Bronchial epithelial cell (primary cell): ENCODE measurements around the gene PMS1. TPM values are rescaled to one million over a fixed set of nuclear protein-coding genes. Genes with fewer than 3 reads are reported as not detected.

Experiments used
- DNase-seq: peaks from one replicate; pipeline ENCODE4 v3.0.0-alpha.2; 2010; ENCODE audit warnings: low read depth
- FAIRE-seq: peaks from 2 replicates; lab custom pipeline; 2011; peaks lifted over from hg19 to GRCh38; lab: Jason Lieb, UNC
- H3K27me3 ChIP-seq: 2 replicates; pipeline ENCODE4 v1.5.1; 2011; ENCODE audit warnings: low read length; ENCODE audit not compliant: control insufficient read depth, insufficient read depth
- H3K36me3 ChIP-seq: 2 replicates; pipeline ENCODE4 v1.5.1; 2011; ENCODE audit warnings: low read length; ENCODE audit not compliant: control insufficient read depth, insufficient read depth
- H3K4me3 ChIP-seq: 2 replicates; pipeline ENCODE4 v1.5.1; 2011; ENCODE audit warnings: mild to moderate bottlenecking, low read depth, low read length, control low read depth
- total RNA-seq: library from RNA; depleted of rRNA; stranded (reverse); fragments of >200 nt; gene quantifications from 2 replicates; pipeline ENCODE4 v1.2.1, GENCODE V29; 2014
- TF ChIP-seq, protein P1 (sequence below): IDR thresholded peaks from 2 replicates; pipeline ENCODE4 v1.5.1; 2011; ENCODE audit warnings: mild to moderate bottlenecking, moderate library complexity, low read length, control low read depth, inconsistent platforms; ENCODE audit not compliant: insufficient read depth, severe bottlenecking

The PMS1 gene
- total RNA-seq, 1 donor from 2014 or later, result 22.6 TPM

DNA sequence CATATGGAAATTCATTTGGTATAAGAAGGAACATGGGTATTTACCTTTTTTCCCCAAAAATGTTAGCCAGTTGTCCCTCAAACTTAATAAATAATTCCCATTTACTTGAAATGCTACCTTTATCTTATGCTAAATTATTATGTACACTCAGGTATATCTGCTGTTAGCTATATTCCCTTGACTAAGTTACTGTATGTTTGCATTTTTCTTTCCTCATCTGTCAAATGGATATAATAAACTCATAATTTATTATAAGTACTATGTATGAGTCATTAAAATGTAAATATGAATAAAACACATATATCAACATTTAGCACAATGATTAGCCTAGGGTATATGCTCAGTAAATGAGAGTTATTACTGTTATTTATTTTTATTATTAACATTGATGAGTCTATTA is 117.4 kb downstream of the PMS1 start:
- no peak overlapping the region for H3K4me3 ChIP-seq
- TF ChIP-seq, protein P1, sequence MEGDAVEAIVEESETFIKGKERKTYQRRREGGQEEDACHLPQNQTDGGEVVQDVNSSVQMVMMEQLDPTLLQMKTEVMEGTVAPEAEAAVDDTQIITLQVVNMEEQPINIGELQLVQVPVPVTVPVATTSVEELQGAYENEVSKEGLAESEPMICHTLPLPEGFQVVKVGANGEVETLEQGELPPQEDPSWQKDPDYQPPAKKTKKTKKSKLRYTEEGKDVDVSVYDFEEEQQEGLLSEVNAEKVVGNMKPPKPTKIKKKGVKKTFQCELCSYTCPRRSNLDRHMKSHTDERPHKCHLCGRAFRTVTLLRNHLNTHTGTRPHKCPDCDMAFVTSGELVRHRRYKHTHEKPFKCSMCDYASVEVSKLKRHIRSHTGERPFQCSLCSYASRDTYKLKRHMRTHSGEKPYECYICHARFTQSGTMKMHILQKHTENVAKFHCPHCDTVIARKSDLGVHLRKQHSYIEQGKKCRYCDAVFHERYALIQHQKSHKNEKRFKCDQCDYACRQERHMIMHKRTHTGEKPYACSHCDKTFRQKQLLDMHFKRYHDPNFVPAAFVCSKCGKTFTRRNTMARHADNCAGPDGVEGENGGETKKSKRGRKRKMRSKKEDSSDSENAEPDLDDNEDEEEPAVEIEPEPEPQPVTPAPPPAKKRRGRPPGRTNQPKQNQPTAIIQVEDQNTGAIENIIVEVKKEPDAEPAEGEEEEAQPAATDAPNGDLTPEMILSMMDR, result no peak
- FAIRE-seq, result no peak
- no peak for DNase-seq
- peaks cover 2% of the 10 kb centered on the region for H3K27me3 ChIP-seq
- H3K36me3 ChIP-seq, result no peaks in the 10 kb centered on the region

DNA sequence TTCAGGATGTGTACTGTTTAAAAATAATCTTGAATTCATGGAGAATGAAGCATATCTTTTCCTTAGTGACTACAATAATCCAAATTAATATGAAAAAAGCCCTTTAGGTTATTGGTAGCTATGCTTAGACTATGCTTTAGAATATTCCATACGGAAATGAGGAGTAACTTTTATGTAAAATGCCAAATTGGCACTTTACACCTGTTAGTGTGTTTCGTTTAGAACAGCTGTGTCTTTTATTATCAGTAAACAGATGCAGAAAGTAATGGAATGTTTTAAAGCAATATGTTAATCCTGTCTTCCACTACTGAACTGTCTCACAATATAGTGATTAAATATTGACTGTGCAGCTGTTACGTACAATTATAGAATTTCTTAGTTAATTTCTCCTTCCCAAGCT is 129.6 kb downstream of the PMS1 start:
- Histone ChIP-seq H3K4me3 (no peak overlapping the region), H3K36me3 (no peaks in the 10 kb centered on the region), H3K27me3 (no peaks in the 10 kb centered on the region)
- TF ChIP-seq, protein P1, result no peak
- DNase-seq (no peak), FAIRE-seq (no peak)

DNA sequence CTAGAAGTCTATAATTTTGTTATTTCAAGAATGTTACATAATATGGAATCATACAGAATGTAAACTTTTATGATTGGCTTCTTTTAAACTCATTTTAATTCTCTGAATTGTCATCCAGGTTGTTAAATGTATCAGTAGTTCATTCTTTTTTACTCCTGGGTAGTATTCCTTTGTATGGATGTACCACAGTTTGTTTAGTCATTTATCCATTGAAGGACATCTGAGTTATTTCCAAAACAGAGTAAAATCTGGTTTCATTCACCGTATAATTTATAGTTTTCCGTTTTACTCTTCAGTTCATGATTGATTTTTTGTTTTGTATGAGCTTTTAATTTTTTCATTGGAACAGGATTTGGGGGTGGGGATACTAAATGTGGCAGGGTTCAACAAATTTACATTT is 132.4 kb downstream of the PMS1 start:
- H3K36me3 ChIP-seq, result no peaks in the 10 kb centered on the region
- H3K27me3 ChIP-seq, result peaks cover 2% of the 10 kb centered on the region
- H3K4me3 ChIP-seq, result no peak overlapping the region
- FAIRE-seq (no peak), DNase-seq (no peak)
- TF ChIP-seq, protein P1, result no peak

Other genes with a start within 250 kb of the PMS1 start
- 1.0 and 1.1 TPM in 2 replicates for gene SLC40A1, start 203.7 kb upstream of the PMS1 start, total RNA-seq
- gene ASNSD1, start 123.0 kb upstream of the PMS1 start, total RNA-seq, result 30.3 and 36.6 TPM in 2 replicates
- gene ANKAR, start 109.8 kb upstream of the PMS1 start, total RNA-seq, result 2.1 and 3.7 TPM in 2 replicates
- 2.8 and 6.6 TPM in 2 replicates for gene OSGEPL1, start 21.7 kb upstream of the PMS1 start, total RNA-seq
- gene ORMDL1, start 111 bp upstream of the PMS1 start, total RNA-seq, result 38.9 and 46.9 TPM in 2 replicates